ENCODE results near the gene PELI2. TPM values are rescaled to one million over a fixed set of nuclear protein-coding genes. Genes with fewer than 3 reads are reported as not detected.
"Not testable (repeated sequence)": the region's sequence is repeated elsewhere in the genome, so short reads cannot be mapped to it uniquely, and the experiment has no call there.

The PELI2 gene
- total RNA-seq, 3 donors from 2014 or later = 14.3 to 33.4 (median 30.8) TPM

- TF ChIP-seq, protein P1, sequence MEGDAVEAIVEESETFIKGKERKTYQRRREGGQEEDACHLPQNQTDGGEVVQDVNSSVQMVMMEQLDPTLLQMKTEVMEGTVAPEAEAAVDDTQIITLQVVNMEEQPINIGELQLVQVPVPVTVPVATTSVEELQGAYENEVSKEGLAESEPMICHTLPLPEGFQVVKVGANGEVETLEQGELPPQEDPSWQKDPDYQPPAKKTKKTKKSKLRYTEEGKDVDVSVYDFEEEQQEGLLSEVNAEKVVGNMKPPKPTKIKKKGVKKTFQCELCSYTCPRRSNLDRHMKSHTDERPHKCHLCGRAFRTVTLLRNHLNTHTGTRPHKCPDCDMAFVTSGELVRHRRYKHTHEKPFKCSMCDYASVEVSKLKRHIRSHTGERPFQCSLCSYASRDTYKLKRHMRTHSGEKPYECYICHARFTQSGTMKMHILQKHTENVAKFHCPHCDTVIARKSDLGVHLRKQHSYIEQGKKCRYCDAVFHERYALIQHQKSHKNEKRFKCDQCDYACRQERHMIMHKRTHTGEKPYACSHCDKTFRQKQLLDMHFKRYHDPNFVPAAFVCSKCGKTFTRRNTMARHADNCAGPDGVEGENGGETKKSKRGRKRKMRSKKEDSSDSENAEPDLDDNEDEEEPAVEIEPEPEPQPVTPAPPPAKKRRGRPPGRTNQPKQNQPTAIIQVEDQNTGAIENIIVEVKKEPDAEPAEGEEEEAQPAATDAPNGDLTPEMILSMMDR (IDR thresholded peaks at IDR 0.05) = no peak
- Histone ChIP-seq H3K4me3 (no peak overlapping the region), H3K4me1 (ENCODE audit: low read depth) (no peaks in the 10 kb centered on the region), H3K36me3 (ENCODE audit: low read depth) (no peaks in the 10 kb centered on the region), H3K9me3 (peaks cover 16% of the 10 kb centered on the region)
- intact Hi-C loops (cut with DNase I, micrococcal nuclease) = no loop called here
- no peak for ATAC-seq
- no peak for DNase-seq
Observed at GRCh38 chr14:56162476-56162875, 44.3 kb downstream of the PELI2 start.

DNA sequence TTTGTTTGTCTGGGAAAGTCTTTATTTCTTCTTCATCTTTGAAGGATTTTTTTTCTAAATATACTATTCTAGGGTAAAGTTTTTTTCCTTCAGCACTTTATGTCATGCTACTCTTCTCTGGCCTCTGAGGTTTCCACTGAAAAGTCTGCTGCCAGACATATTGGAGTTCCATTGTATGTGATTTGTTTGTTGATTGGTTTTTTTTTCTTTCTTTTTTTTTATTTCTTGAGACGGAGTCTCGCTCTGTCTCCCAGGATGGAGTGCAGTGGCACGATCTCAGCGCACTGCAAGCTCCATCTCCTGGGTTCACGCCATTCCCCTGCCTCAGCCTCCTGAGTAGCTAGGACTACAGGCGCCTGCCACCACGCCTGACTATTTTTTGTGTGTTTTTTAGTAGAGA, 48.4 kb downstream of the PELI2 start:
- ATAC-seq; H3K4me3 ChIP-seq; H3K4me1 ChIP-seq (ENCODE audit: low read depth); DNase-seq; H3K36me3 ChIP-seq (ENCODE audit: low read depth); intact Hi-C loops (cut with DNase I, micrococcal nuclease): not testable (repeated sequence)
- peaks cover 16% of the 10 kb centered on the region for H3K9me3 ChIP-seq

DNA sequence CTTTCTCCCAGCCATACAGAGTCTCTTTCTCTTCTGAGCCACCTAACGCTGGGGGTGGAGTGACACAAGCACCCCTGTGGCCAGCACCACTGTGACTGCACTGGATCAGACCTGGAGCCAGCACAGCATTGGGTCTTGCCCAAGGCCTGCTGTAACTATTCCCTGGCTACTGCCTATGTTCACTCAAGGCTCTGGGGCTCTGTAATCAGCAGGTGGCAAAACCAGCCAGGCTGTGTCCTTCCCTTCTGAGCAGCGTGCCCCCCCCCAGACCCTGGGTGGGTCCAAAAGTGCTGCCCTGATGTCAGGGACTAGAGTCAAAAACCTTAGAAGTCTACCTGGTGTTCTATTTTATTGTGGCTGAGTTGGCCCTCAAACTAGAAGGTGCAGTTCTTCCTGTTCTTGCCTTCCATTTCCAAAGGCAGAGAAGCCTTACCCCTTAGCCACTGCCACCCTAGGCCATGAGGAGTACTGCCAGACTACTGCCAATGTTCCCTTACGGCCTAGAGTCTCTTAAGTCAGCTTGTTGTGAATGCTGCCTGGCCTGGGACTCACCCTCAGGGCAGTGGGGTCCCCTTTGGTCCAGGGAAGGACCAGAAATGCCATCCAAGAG, 49.9 kb downstream of the PELI2 start:
- TF ChIP-seq, protein P1 (IDR thresholded peaks at IDR 0.05) = no peak
- no peak overlapping the region for H3K4me3 ChIP-seq
- ATAC-seq (no peak), DNase-seq (no peak)
- no peaks in the 10 kb centered on the region for H3K4me1 ChIP-seq (ENCODE audit: low read depth)
- peaks cover 12% of the 10 kb centered on the region for H3K9me3 ChIP-seq
- intact Hi-C loops (cut with DNase I, micrococcal nuclease) = no loop called here
- no peaks in the 10 kb centered on the region for H3K36me3 ChIP-seq (ENCODE audit: low read depth)

- no peak overlapping the region for H3K4me3 ChIP-seq
- H3K9me3 ChIP-seq = peaks cover 7% of the 10 kb centered on the region
- intact Hi-C loops (cut with DNase I, micrococcal nuclease) = no loop called here
- TF ChIP-seq, protein P1 (IDR thresholded peaks at IDR 0.05) = no peak
- no peaks in the 10 kb centered on the region for H3K36me3 ChIP-seq (ENCODE audit: low read depth)
- ATAC-seq = no peak
- H3K4me1 ChIP-seq (ENCODE audit: low read depth) = no peaks in the 10 kb centered on the region
- no peak for DNase-seq
Observed at GRCh38 chr14:56170028-56170427, 51.8 kb downstream of the PELI2 start.

DNA sequence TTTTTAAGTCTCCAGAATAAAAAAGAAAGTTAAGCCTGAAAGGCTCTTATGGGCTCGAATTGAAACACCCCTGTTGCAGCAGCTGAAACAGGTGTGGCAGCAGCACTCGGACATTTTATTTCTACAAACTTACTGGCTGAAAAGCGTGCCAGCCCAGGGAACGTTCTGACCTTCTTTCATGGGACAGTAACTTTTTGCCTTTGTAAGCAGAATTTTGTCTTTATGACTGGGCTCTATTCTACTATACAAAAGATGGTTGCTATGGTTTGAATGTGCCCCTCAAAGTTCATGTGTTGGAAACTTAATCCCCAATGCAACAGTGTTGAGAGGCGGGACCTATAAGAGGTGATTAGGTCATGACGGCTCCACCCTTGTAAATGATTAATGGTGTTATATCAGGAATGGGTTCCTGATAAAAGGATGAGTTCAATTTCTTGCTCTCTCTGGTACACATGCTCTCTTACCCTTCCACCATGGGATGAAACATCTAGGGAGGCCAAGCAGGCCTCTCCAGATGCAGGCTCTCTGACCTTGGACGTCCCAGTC, 52.7 kb downstream of the PELI2 start:
- DNase-seq = no peak
- intact Hi-C loops (cut with DNase I, micrococcal nuclease) = no loop called here
- TF ChIP-seq, protein P1 (IDR thresholded peaks at IDR 0.05) = no peak
- H3K9me3 ChIP-seq = peaks cover under 1% of the 10 kb centered on the region
- ATAC-seq = no peak
- H3K4me3 ChIP-seq = no peak overlapping the region
- H3K36me3 ChIP-seq (ENCODE audit: low read depth) = no peaks in the 10 kb centered on the region
- no peaks in the 10 kb centered on the region for H3K4me1 ChIP-seq (ENCODE audit: low read depth)

DNA sequence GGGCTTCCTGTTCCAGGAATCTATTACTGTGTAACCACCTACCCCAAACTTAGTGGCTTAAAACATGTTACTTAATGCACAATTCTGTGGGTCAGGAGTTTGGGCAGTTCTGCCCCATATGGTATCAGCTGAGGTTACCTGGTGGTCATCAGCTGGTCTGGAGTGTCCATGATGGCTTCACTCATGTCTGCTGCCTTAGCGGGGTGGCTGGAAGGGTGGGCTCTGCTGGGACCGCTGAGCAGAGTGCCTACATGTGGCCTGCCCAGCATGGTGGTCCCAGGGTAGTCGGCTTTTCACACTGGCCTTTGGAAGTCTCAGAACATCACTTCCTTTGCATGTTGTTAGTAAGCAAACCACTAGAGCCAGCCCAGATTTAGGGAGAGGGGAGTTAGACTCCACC, 53.9 kb downstream of the PELI2 start:
- DNase-seq (no peak), ATAC-seq (no peak)
- no peaks in the 10 kb centered on the region for H3K36me3 ChIP-seq (ENCODE audit: low read depth)
- intact Hi-C loops (cut with DNase I, micrococcal nuclease) = no loop called here
- no peaks in the 10 kb centered on the region for H3K4me1 ChIP-seq (ENCODE audit: low read depth)
- TF ChIP-seq, protein P1 (IDR thresholded peaks at IDR 0.05) = no peak
- H3K4me3 ChIP-seq = no peak overlapping the region
- no peaks in the 10 kb centered on the region for H3K9me3 ChIP-seq

All from mucosa of descending colon (tissue), 3 donors.